Keratinocyte (primary cell): ENCODE data around the gene LRIG2.

Source experiments
- EZH2 ChIP-seq: IDR thresholded peaks from one replicate; pipeline ENCODE4 v1.6.1; 2012; ENCODE audit warnings: inconsistent platforms, mild to moderate bottlenecking, low read length, moderate library complexity
- TF ChIP-seq, protein P1 (sequence below), 3 experiments: IDR thresholded peaks in 1 of 3; conservative IDR thresholded peaks in 1 of 3; optimal IDR thresholded peaks in 1 of 3; 2 replicates in 2 of 3; 3 replicates in 1 of 3; pipeline versions ENCODE3 to v1.5.1; 2011; ENCODE audit warnings: low read length in 3 of 3, mild to moderate bottlenecking in 3 of 3, moderate library complexity in 2 of 3, control low read depth in 1 of 3, inconsistent platforms in 1 of 3; ENCODE audit not compliant: insufficient read depth in 2 of 3; ENCODE audit errors: extremely low read depth in 1 of 3

DNA sequence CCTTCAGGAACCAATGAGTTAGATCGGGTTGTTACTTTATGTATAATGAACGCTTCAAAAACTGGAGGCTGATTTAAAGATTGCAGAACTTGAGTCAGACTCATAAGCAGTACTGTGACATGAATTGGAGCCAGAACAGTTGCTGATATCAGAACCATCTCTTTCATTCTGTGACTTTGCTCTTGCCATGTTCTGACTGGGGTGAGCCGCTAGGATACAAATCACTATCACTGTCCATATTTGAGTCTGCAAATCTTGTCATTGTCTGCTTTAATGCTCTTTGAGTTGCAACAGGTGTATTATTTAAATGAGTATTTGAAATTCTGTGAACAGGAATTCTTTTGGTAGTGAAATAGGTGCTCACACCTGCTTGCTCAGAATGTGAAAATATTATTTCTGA, 52.5 kb downstream of the LRIG2 start:
- TF ChIP-seq, protein P1, sequence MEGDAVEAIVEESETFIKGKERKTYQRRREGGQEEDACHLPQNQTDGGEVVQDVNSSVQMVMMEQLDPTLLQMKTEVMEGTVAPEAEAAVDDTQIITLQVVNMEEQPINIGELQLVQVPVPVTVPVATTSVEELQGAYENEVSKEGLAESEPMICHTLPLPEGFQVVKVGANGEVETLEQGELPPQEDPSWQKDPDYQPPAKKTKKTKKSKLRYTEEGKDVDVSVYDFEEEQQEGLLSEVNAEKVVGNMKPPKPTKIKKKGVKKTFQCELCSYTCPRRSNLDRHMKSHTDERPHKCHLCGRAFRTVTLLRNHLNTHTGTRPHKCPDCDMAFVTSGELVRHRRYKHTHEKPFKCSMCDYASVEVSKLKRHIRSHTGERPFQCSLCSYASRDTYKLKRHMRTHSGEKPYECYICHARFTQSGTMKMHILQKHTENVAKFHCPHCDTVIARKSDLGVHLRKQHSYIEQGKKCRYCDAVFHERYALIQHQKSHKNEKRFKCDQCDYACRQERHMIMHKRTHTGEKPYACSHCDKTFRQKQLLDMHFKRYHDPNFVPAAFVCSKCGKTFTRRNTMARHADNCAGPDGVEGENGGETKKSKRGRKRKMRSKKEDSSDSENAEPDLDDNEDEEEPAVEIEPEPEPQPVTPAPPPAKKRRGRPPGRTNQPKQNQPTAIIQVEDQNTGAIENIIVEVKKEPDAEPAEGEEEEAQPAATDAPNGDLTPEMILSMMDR (optimal IDR thresholded peaks at IDR 0.05 in 1 of 3, IDR thresholded peaks at IDR 0.05 in 1 of 3, conservative IDR thresholded peaks at IDR 0.05 in 1 of 3; ENCODE audit: extremely low read depth in 1 of 3, insufficient read depth in 2 of 3, low read length in 3 of 3): no peak
- no peak for TF ChIP-seq EZH2
